RKO (cell line): ENCODE data around the gene ANXA6.

Experiments used
- DNase-seq: peaks from one replicate; pipeline ENCODE4 v3.0.0-alpha.2; 2016; ENCODE audit warnings: low spot score

ANXA6 gene

DNA sequence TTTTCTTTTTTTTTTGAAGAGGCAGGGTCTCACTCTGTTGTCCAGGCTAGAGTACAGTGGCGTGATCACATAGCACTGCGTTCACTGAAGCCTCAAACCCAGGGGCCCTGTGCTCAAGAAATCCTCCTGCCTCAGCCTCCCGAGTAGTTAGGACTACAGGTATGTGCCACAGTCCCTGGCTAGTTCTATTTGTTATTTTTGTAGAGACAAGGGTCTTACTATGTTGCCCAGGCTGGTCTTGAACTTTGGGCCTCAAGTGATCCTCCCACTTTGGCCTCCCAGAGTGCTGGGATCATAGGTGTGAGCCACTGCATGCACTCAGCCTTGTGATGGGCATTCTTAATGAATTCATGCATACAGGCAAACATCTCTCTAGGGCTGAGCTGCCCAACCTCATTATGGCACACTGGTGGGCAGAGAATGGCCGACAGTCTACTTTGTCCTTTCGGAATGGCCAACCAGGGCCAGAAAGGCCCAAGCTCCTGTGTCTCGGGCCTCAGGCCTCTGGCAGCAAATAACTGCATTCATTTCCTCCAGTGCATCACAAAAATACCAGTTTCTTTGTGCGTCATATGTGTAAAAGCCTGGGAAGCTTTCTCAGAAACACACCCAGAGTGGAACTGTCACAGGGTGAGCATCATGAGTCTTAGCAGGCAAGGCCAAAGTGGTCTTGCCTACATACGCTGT is 27.2 kb downstream of the ANXA6 start:
- DNase-seq: no peak

DNA sequence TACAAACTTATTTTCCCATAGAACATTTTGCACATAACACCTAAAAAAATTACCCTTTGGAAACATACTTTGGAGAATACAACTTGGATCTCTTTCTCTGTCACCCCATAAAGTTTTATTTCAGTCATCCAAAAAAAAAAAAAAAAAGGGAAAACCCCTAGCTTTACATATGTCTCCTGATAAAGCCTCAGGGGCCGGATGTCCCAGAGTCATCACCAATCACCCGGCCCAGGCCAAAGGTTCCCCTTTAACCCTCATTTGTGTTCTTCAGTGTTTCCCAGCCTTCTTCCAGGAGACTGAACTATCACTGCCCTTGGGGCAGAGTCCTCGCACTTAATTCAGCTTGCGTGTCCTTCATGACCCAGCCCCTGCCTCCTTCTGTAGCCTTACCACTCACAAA is 28.8 kb downstream of the ANXA6 start:
- no peak for DNase-seq

DNA sequence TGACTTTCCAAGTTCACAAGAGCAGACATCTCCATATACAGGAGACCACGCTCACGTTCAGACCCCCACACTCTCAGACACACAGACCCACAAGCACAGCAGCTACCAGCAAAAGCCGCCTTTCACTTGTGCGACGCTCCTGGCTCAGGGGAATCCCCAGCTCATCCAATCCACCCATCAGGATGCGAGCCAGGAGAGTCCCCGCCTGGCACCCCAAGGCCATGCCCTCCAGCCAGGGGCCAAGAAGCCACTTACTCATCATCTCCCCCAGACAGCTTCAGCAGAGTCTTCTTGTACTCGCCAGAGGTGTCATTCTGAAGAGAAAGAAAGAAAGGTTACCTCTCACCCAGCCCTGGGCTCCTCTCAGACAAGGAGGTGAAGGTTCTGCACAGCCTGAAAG is 29.7 kb downstream of the ANXA6 start:
- DNase-seq: no peak

DNA sequence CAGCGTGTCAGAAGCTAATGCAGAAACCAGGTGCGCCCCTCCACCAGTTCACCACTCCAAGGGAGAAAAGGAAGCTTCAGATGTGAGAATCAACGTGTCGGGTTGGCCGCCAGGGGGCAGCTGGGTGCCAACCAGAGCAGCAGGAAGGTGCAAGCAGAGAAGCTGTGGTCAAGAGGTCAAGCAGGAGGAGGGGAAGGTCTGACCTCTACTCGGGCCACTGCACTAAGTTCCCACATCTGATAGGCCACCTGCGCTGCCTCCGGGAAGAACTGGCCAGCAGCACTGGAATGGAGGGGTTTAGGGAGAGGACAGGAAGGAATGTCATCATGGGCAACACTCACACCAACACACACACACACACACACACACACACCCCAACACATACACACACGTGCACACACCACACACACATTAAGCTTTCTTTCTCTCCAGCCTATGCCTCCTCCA is 31.4 kb downstream of the ANXA6 start:
- DNase-seq: peak; percentile 68

DNA sequence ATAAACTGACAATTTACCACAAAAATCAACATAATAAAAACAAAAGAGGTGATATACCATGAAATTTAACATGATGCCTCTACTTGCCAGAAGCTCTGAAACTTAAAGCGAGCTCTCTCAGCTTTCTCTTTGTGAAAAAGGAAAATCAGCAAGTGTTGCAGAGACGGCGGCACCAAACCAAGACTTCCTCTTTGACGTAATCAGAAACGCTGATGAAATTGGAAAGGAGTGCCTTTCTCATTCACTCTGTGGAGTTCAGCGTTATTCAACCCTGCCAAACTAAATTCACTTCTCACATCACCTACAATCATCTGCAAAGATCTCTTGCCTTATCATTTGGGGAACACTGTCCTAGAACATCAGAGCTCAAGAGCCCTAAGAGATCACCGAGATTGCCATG is 32.2 kb downstream of the ANXA6 start:
- DNase-seq: no peak

DNA sequence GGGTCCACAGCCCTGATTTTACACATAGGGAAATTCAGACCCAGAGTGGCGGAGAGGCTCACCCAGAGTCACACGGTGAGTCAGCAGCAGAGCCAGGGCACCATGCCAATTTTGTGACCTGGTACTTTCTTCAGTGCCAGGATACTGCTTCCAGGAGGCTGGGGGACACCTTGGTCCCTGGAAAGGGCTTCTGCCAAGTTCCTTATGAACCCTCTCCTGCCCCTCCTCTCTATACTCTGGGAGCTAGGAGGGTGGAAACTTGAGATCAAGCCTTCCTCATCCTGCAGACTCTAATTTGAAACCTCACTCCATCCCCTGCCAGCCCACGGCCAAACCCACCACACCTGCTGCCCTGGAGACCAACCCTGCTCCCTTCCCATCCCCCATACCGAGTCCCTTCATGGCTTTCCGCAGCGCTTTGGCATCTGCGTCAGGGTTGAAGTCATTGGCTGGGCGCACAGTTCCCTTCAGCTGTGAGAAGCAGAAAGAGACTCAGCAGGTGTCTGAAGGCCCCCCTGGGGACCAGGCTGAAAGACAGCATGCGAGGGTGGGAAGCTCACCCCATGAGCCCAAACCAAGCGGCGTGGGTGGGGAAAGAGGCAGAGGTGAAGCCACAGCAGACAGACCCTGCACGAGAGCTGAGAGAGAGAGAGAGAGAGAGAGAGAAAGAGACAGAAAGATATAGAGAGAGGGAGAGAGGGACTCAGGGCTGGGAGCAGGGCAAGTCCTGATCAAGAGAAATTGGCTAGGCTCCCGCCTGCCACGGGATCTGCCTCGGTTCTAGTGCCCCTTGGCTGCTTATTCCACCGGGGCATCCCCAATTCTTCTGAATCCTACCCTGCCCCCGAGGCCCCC is 33.5 kb downstream of the ANXA6 start:
- DNase-seq: peak; percentile 39

DNA sequence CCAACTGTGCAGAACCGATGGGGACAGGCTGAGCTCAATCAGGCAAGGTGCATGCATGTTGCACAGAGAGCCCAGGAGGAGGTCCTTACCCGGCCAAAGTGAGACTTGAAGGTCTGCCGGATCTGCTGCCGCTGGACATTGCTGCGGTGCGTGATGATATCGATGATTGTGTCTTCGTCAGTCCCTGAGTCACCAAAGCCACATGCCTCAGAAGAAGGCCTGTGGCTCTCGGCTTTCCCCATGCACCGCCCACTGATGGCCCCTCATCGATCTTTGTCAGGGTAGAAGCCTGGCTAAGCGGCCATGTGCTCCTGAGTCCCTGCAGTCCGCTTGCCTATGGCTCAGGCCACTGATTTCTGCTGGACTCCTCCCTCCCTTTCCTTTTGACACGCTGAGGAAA is 34.8 kb downstream of the ANXA6 start:
- DNase-seq: no peak

DNA sequence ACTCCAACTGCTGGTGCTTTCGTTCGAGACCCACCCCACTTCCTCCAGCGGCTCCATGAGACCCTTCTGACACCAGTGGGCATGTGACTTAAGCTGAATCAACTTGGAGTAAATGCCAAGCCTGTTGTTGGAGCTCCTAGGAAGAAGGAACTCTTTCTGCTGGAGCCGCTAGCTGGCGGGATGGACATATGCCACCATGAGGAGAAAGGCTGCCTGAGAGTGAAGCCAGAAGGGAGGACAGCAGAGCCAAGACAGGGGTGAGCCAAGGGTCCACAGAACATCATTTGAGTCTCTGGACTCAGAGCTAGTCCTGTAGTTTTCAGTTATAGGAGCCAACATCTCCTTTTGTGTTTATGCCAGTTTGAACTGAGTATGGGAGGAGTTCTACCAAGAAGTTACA is 35.9 kb downstream of the ANXA6 start:
- no peak for DNase-seq

DNA sequence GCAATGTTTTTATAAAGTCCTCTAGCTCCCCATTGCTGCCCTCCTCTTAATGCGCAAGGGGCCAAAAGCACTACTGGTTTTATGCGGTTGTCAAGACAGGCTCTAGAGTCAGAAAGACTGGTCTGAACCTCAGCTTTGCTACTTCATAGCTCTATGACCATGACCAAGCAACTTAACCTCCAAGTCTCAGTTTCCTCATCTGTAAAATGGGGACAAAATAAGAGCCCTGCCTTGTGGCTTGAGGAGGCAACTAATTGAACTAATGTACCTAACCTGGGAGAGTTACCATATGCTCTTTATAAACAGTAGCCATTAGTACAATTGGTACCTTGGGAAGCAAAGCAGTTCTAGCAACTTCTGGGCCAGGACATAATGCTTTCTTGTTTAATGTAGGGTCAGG is 36.5 kb downstream of the ANXA6 start:
- no peak for DNase-seq

DNA sequence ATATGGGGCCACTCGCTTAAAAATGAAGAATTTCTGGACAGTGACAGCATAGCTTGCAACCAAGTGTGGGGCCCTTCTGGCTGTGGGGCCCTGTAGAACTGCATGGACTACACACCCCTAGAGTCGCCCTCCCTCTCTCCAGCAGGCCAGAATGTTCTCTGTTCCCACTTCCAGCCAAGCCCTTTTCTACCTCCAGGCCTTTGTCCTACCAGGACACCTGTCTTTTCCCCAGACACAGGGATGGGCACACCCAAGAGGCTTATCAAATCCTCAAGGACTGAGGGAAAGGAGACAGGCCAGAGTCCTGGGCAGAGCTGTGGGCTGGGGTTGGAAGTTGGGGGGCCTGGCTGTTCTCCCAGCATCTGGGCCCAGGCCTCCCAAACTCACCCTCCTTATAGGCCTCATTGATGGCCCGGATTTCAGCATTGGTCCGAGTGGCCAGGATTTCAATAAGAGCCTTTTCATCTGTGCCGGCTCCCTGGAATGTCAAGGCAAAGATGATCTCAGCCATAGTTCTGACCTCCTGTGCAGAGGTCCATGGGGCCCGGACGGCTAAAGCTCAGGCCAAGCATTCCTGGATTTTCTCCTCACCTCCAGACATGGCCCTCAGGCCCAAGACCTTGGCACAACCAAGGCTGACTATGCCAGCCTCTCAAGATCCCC is 38.5 kb downstream of the ANXA6 start:
- no peak for DNase-seq

DNA sequence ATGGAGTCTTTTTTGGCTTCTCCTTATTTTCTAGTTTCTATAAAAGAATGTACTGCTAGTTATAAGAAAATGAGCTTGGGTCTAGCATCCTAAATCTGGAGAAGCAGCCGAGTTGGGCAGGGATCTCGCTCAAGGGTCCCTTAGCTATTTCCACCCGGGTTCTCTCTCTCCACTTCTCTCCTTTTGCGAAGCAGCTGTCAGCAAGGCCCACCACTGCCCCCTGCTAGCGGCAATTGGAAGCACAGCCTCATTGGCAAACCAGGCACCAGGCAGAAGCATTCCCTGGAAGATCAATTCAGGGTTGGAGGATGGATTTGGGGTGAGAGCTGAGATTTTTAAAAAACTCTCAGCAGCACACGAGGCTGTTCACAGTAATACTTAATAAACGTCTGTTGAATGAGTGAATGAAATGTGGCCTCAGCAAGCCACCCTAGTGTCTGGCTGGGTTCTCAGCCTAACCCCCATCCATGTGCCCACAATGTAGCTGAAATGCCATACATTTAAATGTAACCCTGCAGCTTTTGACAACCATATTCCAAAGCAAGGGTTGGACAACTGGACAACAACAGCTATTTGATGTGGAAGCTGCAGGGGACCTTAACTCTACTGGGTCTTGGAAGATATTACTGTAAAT is 42.2 kb downstream of the ANXA6 start:
- peak; percentile 59 for DNase-seq

DNA sequence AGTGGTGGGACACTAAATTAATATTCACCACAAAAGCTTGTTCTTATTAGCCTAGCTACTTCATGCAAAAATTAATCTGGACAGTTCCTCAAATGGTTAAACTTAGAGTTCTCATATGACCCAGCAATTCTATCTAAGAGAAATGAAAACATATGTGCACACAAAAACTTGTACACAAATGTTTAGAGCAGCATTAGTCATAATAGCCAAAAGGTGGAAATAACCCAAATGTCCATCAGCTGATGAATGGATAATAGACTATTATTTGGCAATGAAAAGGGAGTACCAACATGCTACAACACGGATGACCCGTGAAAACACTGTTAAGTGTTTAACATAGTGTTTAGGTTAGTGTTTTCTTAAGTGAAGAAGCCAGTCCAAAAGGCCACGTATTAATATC is 43.9 kb downstream of the ANXA6 start:
- no peak for DNase-seq

DNA sequence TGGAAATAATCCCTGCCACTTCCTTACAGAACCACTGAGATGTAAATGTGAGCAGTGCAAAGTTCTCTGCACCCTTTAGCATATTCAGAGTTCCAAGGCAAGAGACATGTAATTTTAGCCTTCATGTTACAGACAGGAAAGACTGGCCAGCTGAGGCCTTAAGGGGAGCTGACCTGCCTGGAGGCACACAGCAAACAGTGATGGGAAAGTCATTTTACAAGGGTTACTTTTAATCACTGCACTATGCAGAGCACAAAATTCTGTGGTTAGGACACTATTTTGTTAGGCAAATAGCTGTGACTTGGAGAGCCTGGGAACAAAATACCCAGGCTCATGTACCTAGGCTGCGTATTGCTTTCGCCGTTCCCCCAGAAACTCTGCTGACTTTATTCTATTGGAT is 46.6 kb downstream of the ANXA6 start:
- DNase-seq: no peak

DNA sequence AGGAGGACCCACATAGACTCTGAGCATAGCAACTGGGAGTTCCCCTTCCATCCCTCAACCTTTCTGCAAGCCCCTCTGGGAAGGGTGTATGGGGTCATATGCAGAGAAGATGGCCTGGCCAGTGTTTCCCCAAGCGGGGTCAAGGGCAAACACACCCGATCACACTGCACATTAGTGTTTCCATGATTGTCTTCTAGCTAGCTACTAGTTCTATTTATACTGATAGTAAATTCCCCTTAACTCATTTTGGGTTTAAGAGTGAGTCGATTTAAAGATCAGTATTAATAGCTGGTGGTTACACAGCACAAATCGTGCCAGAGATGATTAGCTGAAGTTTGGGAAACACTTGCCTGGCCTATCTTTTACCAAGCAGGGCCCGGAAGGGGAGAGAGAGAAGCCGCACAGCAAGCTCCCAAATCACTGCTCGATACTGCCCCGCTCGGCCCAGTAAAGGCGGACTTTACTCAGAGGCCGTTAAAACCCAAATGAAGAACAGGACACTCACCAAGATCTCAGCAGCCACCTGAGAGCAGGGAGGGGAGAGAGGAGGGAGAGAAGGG is 47.4 kb downstream of the ANXA6 start:
- no peak for DNase-seq

DNA sequence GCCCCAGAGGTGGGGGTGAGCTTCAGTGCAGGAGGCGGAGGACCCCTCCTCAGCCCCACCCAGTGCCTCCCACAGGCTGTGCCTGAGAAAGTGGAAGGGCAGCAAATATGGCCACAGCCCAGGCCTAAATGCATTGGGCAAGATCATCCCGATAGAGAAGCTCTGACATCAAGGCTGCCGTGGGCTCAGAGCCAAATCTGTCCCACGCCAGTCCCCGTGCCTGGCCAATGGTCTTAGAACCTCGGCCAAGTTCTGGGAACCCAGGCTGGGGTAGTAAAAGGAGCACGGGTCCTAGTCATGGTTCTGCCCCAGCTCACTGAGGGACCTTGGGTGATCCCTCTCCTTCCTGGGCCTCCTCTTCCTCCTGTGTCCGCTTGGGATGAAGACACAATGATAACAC is 49.0 kb downstream of the ANXA6 start:
- no peak for DNase-seq

DNA sequence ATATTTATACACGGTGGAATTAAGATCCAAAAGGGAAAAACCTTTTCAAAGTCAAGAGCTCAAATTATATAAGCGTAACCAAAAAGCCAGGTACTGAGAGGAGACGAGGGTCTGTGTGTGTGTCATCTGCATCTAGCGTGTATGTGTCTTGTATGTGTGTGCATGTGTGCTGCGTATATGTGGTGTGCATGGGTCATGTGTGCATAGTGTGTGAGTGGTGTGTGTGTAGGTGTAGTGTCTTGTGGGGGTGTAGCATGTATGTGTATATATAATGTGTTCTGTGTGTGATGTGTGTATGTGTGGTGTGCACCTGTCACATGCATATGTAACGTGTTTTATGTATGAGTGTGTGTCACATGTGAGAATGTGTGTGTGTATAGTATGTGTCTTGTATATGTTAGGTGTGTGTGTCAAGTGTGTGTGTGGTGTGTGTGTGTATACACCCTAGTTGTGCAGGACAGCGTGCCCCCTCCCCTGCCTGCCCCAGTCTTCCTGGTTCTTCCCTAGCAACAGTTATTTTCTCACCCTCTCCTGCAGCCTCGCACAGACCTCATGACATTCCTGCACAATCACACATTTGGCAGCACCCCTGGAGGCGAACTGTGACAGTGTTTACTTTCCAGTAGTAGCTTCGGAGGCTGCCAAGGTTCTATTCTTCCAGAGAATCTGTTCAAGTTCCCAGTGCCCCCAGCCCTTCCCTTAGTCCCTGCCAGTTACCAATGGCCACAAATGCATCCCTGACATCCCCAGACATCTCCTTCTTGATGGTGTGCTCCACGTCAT is 49.6 kb downstream of the ANXA6 start:
- no peak for DNase-seq

DNA sequence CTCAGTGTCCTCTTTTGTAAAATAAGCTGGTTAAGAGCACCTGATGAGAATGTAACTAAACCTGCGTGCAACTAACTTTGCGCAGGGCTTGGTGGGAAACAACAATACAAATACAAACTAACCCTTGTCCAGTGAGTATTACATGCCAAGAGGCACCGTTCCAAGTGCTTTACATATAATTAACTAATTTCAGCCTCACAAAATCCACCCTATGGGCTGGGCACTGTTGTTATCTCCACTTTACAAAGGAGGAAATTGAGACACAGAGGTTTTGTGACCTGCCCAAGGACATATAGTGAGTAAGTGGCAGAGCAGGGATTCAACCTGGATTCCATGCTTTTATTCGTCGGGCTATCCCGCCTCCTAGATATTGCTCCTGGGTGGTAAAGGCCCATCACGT is 50.5 kb downstream of the ANXA6 start:
- DNase-seq: no peak

DNA sequence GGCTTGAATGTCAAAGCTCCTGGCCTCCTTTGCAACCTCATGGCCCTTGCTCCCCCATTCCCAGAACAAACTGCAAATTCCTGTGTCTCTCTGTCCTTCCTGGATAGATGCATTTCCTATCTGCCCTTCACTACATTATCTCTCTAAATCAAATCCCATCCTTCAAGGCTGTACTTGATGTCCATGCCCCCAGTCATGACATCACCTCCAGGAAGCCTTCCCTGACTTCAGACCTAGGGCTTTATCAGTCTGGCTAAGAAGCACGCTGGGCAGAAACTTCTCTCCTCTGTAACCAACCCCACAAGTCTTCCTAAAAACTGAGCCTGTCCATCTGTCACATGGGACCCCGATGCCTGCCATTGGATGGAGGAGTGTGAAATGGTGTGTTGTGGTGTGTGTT is 51.1 kb downstream of the ANXA6 start:
- no peak for DNase-seq

DNA sequence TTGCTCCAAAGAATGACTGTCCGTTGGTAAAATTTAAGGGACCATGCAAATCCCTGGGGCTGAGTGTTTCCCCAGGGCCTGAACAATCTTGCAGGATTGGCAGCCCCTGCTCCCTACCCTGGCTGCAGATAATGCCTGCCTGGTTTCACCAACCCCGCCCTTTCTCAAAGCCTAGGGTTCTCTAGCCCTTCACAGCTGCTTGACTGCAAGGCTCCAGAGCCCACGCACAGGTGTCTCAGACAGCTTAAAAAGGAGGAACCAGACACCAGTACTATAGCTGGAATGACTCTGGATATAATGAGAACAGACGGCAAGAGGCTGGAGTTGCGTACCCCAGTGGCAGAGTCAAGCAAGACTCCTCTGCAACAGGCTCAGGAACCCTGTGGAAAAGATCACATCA is 51.5 kb downstream of the ANXA6 start:
- DNase-seq: no peak

DNA sequence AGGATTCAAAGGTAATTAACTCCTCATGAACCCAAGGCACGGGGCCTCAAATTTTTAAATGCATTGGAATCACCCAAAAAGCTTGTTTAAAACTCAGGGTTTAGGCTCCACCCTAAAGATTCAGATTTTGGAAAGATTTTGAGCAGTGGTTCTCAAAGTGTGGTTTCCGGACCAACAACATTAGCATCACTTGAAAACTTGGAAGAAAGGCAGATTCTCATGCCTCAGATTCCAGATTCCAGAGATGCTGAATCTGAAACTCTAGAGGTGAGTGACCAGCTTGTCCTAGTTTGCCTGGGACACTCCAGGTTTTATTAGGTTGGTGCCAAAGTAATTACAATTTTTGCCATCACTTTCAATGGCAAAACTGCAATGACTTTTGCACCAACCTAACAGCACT is 52.0 kb downstream of the ANXA6 start:
- no peak for DNase-seq

DNA sequence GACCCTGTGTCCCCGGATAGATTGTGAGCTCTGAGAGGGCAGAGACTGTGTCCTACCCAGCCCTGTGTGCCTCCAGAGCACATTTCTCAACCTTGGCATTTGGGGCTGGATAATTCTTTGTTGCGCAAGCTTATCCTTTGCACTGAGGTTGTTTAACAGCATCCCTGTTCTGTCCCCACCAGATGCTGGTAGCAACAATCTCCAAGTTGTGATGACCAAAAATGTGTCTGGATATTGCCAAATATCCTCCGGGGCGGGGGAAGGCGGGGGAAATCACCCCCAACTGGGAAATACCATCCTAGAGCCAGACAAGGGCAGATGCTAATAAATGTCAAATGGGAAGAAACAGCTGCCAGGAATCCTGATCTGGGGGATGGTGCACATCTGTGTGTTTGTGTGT is 52.8 kb downstream of the ANXA6 start:
- no peak for DNase-seq

DNA sequence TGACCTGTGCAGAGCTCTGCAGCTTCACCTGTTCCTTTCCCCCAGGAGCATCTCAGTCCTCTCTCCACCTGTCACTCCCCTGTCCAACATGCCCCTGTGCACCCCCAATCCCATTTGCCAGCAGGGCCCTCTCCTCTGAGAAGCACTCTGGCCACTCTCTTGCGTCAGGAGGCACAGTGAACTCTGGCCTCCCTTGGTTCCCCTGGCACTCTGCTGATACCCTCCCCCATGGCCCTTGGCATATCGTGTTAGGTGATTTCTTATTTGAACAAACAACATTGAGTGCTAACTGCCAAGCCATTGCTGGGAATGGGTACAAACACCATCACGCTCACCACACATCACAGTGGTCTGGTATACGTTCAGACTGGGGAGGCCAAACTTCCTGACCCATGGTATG is 55.8 kb downstream of the ANXA6 start:
- DNase-seq: no peak
